ENCODE data around the gene GPS2.

The GPS2 gene

GRCh38 chr17:7296189-7296861 is 18.8 kb downstream of the GPS2 start:
- DNase-seq = peak; percentile 71
- H2AFZ ChIP-seq (ENCODE audit: low read length) = peak overlapping the region; percentile 28
- no peaks in the 10 kb centered on the region for H3K79me2 ChIP-seq (ENCODE audit: low read length)
- peaks cover 46% of the 10 kb centered on the region for H3K27me3 ChIP-seq (replicated peaks; ENCODE audit: insufficient read depth, low read length)
- peak overlapping the region; percentile 67 for H3K4me2 ChIP-seq (ENCODE audit: low read depth, low read length)
- H3K27ac ChIP-seq (ENCODE audit: low read length) = no peak overlapping the region
- H3K9me2 ChIP-seq (replicated peaks; ENCODE audit: insufficient read depth, low read length) = no peaks in the 10 kb centered on the region
- no peaks in the 10 kb centered on the region for H3F3A ChIP-seq (ENCODE audit: insufficient read depth, low read length)
- H4K20me1 ChIP-seq (ENCODE audit: insufficient read depth, low read length) = no peaks in the 10 kb centered on the region
- H3K36me3 ChIP-seq (replicated peaks; ENCODE audit: insufficient read depth, low read length) = no peaks in the 10 kb centered on the region
- TF ChIP-seq EZH2 (optimal IDR thresholded peaks at IDR 0.05; ENCODE audit: low read depth, low read length) (no peak), CTCF (IDR thresholded peaks at IDR 0.05; ENCODE audit: low read length) (peak; percentile 88)
- H3K9me3 ChIP-seq (replicated peaks; ENCODE audit: insufficient read depth, low read length) = no peaks in the 10 kb centered on the region
- H3K4me3 ChIP-seq (ENCODE audit: low read length) = no peak overlapping the region; the same call in 1 of the 2 replicates
- H3K4me1 ChIP-seq (ENCODE audit: low read length) = peaks cover 15% of the 10 kb centered on the region; the same call in 1 of the 2 replicates
- H3K9ac ChIP-seq (ENCODE audit: low read length) = no peak overlapping the region

DNA sequence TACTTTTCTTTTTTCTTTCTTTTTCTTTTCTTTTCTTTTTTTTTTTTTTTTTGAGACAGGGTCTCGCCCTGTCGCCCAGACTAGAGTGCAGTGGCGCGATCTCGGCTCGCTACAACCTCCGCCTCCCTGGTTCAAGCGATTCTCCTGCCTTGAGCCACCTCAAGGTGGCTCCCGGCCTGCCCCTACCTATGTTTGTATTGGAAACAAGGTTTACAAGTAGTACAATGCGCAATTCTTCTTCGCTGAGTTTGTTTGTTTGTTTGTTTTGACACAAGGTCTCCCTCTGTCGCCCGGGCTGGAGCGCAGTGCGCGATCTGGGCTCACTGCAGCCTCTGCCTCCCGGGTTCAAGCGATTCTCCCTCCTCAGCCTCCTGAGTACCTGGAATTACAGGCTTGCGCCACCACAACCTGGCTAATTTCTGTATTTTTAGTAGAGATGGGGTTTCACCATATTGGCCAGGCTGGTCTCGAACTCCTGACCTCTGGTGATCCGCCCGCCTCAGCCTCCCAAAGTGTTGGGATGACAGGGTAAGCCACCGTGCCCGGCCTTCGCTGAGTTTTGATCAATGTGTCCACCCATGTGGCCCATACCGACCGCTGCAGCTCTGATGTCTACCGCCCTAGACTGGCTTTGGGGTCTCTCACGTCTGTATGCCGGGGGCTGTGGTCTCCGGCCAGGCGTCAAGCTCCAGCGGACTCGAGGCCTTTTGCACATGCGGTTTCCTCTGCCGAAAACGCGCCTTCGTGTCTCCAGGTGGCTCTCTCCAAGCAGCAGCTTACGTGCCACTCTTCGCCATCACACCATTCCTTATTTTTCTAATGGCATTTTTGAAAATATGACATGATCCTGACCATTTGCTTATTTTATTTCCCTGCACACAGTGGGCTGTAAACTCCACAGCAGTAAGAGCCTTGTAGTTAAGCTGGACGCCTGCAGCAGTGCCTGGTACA is 19.7 kb downstream of the GPS2 start:
- Histone ChIP-seq H3K79me2 (ENCODE audit: low read length) (no peaks in the 10 kb centered on the region), H3K27me3 (replicated peaks; ENCODE audit: insufficient read depth, low read length) (peaks cover 53% of the 10 kb centered on the region), H3K9ac (ENCODE audit: low read length) (no peak overlapping the region), H2AFZ (ENCODE audit: low read length) (peak overlapping the region; percentile 72), H3F3A (ENCODE audit: insufficient read depth, low read length) (no peaks in the 10 kb centered on the region), H3K4me1 (ENCODE audit: low read length) (peaks cover 15% of the 10 kb centered on the region; the same call in 1 of the 2 replicates), H3K36me3 (replicated peaks; ENCODE audit: insufficient read depth, low read length) (no peaks in the 10 kb centered on the region), H3K9me2 (replicated peaks; ENCODE audit: insufficient read depth, low read length) (no peaks in the 10 kb centered on the region), H3K27ac (ENCODE audit: low read length) (no peak overlapping the region), H3K9me3 (replicated peaks; ENCODE audit: insufficient read depth, low read length) (no peaks in the 10 kb centered on the region), H3K4me3 (ENCODE audit: low read length) (peak overlapping the region; percentile 51), H4K20me1 (ENCODE audit: insufficient read depth, low read length) (no peaks in the 10 kb centered on the region), H3K4me2 (ENCODE audit: low read depth, low read length) (peak overlapping the region; percentile 72; the same call in 1 of the 2 replicates)
- TF ChIP-seq EZH2phosphoT487 (IDR thresholded peaks at IDR 0.05; ENCODE audit: low read length) (no peak), EZH2 (optimal IDR thresholded peaks at IDR 0.05; ENCODE audit: low read depth, low read length) (no peak), CTCF (IDR thresholded peaks at IDR 0.05; ENCODE audit: low read length) (no peak)
- no peak for DNase-seq

- TF ChIP-seq CTCF (IDR thresholded peaks at IDR 0.05; ENCODE audit: low read length) (no peak), EZH2 (optimal IDR thresholded peaks at IDR 0.05; ENCODE audit: low read depth, low read length) (no peak), EZH2phosphoT487 (IDR thresholded peaks at IDR 0.05; ENCODE audit: low read length) (no peak)
- Histone ChIP-seq H3K27me3 (replicated peaks; ENCODE audit: insufficient read depth, low read length) (peaks cover 53% of the 10 kb centered on the region), H2AFZ (ENCODE audit: low read length) (peak within 1 kb of the TSS; percentile 72), H3K36me3 (replicated peaks; ENCODE audit: insufficient read depth, low read length) (no peaks in the 10 kb centered on the region), H3K9me2 (replicated peaks; ENCODE audit: insufficient read depth, low read length) (no peaks in the 10 kb centered on the region), H3F3A (ENCODE audit: insufficient read depth, low read length) (no peaks in the 10 kb centered on the region), H3K4me2 (ENCODE audit: low read depth, low read length) (peak within 1 kb of the TSS; percentile 72), H3K9ac (ENCODE audit: low read length) (no peak within 1 kb of the TSS), H3K9me3 (replicated peaks; ENCODE audit: insufficient read depth, low read length) (no peaks in the 10 kb centered on the region), H3K4me1 (ENCODE audit: low read length) (peaks cover 15% of the 10 kb centered on the region; the same call in 1 of the 2 replicates), H3K79me2 (ENCODE audit: low read length) (no peaks in the 10 kb centered on the region), H3K27ac (ENCODE audit: low read length) (no peak within 1 kb of the TSS), H3K4me3 (ENCODE audit: low read length) (peak within 1 kb of the TSS; percentile 51), H4K20me1 (ENCODE audit: insufficient read depth, low read length) (no peaks in the 10 kb centered on the region)
- DNase-seq = peak; percentile 58
Observed at GRCh38 chr17:7294614-7295153, 20.5 kb downstream of the GPS2 start, which contains the start of gene YBX2. YBX2 (minus strand) TSS chr17:7294639; CDS start chr17:7294500, 139 bp downstream.
